Panc1 (cell line): ENCODE data around the gene MOB1B. TPM values are rescaled to one million over a fixed set of nuclear protein-coding genes. Genes with fewer than 3 reads are reported as not detected.

ENCODE experiments used
- ATAC-seq: fragments of 200-7000 bp; cut with Tn5 transposase; 2 replicates; pipeline ENCODE4 v1.9.1; 2020; ENCODE audit warnings: mild to moderate bottlenecking, moderate library complexity
- BruUV-seq: library from RNA; stranded (reverse); fragments of 400-500 nt; replicated peaks from 2 replicates; lab custom pipeline; 2021; lab: Mats Ljungman, UMichigan
- CTCF ChIA-PET: fragments of 300-600 bp; sonication (Branson Sonifier 250); formaldehyde crosslinking; loops from one replicate; lab custom pipeline; 2022; ENCODE audit warnings: antibody characterized with exemption; lab: Charles Lee
- POLR2A ChIA-PET: fragments of 300-600 bp; sonication (Branson Sonifier 250); formaldehyde crosslinking; loops from one replicate; lab custom pipeline; 2022; ENCODE audit warnings: antibody characterized with exemption; lab: Charles Lee
- DNase-seq: peaks from one replicate; pipeline ENCODE4 v3.0.0-alpha.2; 2010; ENCODE audit warnings: low read depth, low spot score
- H3K27ac ChIP-seq: 2 replicates; pipeline ENCODE4 v1.5.1; 2011; ENCODE audit warnings: mild to moderate bottlenecking, low read length, inconsistent platforms
- H3K27me3 ChIP-seq: fragments of 200-500 bp; sonication (Bioruptor generic); 2 replicates; pipeline ENCODE4 v1.6.0; 2014; ENCODE audit warnings: low read length, inconsistent platforms; ENCODE audit not compliant: control insufficient read depth, insufficient read depth
- H3K36me3 ChIP-seq: fragments of 200-500 bp; sonication (Bioruptor generic); 2 replicates; pipeline ENCODE4 v1.5.1; 2014; ENCODE audit warnings: inconsistent platforms, mild to moderate bottlenecking, low read length, moderate library complexity; ENCODE audit not compliant: control insufficient read depth, insufficient read depth
- H3K4me1 ChIP-seq: 2 replicates; pipeline ENCODE4 v1.5.1; 2011; ENCODE audit warnings: inconsistent platforms, mild to moderate bottlenecking, low read length, moderate library complexity; ENCODE audit not compliant: control insufficient read depth, insufficient read depth
- H3K4me3 ChIP-seq, 2 experiments: 2 replicates each; pipeline ENCODE4 v1.5.1; 2011 to 2012; ENCODE audit warnings: low read depth in 2 of 2, low read length in 2 of 2, mild to moderate bottlenecking in 2 of 2, inconsistent platforms in 1 of 2, moderate library complexity in 1 of 2
- H3K9me3 ChIP-seq: fragments of 200-500 bp; sonication (Bioruptor generic); 2 replicates; pipeline ENCODE4 v1.5.1; 2014; ENCODE audit warnings: low read depth, mild to moderate bottlenecking, inconsistent platforms, low read length, moderate library complexity; ENCODE audit not compliant: control insufficient read depth, insufficient read depth
- POLR2AphosphoS5 ChIP-seq: IDR thresholded peaks from 2 replicates; pipeline ENCODE4 v1.6.1; 2012; ENCODE audit warnings: mild to moderate bottlenecking, low read depth, low read length, moderate library complexity
- SIN3A ChIP-seq: IDR thresholded peaks from 2 replicates; pipeline ENCODE4 v1.6.1; 2012; ENCODE audit warnings: low read depth, mild to moderate bottlenecking, low read length, moderate library complexity, borderline replicate concordance; ENCODE audit not compliant: insufficient read depth
- TCF7L2 ChIP-seq: IDR thresholded peaks from 2 replicates; pipeline ENCODE4 v1.6.1; 2011; ENCODE audit warnings: mild to moderate bottlenecking, low read depth, low read length, inconsistent platforms
- in situ Hi-C: cut with HindIII; loops from 2 replicates; pipeline ENCODE4 v1.10.0; 2016; ENCODE audit warnings: low sequenced_read_pairs, low pct_unique_long_range_greater_than_20kb
- intact Hi-C: fragments of 100-400 bp; cut with micrococcal nuclease; formaldehyde crosslinking; loops from one replicate; pipeline ENCODE4 v1.10.0; 2022; ENCODE audit not compliant: unreplicated experiment
- total RNA-seq: library from RNA; stranded (reverse); gene quantifications from one replicate; pipeline ENCODE4 v1.2.1, GENCODE V29; 2021; ENCODE audit not compliant: unreplicated experiment
- TF ChIP-seq, protein P1 (sequence below), 2 experiments: IDR thresholded peaks; 2 replicates each; pipeline ENCODE4 v1.6.1; 2011 to 2012; ENCODE audit warnings: low read depth in 2 of 2, control low read depth in 1 of 2, low read length in 1 of 2, mild to moderate bottlenecking in 1 of 2, moderate library complexity in 1 of 2; ENCODE audit not compliant: insufficient read depth in 1 of 2
- TF ChIP-seq, protein P2 (sequence below): fragments of 450-650 bp; IDR thresholded peaks from 2 replicates; pipeline ENCODE4 v1.5.1; 2017; ENCODE audit warnings: mild to moderate bottlenecking

MOB1B gene
- total RNA-seq, 1 experiment from 2014 or later: 20.1 TPM

DNA sequence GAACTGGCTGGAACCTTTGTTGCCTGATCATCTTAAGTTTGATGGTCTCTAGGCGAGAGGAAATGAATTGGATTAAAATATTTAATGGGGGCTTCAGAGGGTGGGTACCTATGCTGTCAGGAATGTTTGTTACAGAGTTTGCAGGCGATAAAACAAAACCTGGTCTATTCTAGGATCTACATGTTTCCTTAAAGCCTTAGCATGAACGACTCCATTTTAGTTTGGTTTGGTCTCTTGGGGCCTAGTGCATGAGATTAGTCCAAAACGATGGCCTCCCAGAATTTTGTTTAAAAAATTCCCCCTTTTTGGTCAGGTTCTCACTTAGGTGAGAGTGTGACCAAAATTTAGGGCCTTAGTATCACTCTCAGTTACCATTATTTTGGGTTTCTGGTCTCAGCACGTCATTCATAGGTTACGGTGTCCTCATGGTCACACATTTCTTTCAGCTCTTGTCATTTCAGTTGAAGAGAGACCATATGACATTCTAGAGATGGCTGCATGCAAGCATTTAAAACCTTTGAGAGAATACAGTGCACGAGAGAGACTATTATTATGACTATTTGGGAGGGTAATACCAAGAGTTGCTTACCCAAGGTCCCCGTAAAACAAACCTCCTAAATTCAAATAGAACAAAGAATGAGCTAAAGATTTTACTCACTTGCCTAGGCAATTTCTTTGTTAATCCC is 13.8 kb downstream of the MOB1B start:
- ATAC-seq (no peak), DNase-seq (no peak)
- Histone ChIP-seq H3K4me3 (no peak overlapping the region), H3K36me3 (no peaks in the 10 kb centered on the region), H3K9me3 (no peaks in the 10 kb centered on the region), H3K27ac (peak overlapping the region; percentile 63; the same call in 1 of the 2 replicates), H3K27me3 (no peaks in the 10 kb centered on the region), H3K4me1 (peaks cover 17% of the 10 kb centered on the region)
- CTCF ChIA-PET: interaction anchor here (0.7 kb wide), 1 partner anchor 13 kb away, joined by 6 read pairs; no protein-coding TSS in a partner anchor
- POLR2A ChIA-PET: no interaction called here
- in situ Hi-C loops: no loop called here
- TF ChIP-seq POLR2AphosphoS5: no peak
- TF ChIP-seq, protein P1, sequence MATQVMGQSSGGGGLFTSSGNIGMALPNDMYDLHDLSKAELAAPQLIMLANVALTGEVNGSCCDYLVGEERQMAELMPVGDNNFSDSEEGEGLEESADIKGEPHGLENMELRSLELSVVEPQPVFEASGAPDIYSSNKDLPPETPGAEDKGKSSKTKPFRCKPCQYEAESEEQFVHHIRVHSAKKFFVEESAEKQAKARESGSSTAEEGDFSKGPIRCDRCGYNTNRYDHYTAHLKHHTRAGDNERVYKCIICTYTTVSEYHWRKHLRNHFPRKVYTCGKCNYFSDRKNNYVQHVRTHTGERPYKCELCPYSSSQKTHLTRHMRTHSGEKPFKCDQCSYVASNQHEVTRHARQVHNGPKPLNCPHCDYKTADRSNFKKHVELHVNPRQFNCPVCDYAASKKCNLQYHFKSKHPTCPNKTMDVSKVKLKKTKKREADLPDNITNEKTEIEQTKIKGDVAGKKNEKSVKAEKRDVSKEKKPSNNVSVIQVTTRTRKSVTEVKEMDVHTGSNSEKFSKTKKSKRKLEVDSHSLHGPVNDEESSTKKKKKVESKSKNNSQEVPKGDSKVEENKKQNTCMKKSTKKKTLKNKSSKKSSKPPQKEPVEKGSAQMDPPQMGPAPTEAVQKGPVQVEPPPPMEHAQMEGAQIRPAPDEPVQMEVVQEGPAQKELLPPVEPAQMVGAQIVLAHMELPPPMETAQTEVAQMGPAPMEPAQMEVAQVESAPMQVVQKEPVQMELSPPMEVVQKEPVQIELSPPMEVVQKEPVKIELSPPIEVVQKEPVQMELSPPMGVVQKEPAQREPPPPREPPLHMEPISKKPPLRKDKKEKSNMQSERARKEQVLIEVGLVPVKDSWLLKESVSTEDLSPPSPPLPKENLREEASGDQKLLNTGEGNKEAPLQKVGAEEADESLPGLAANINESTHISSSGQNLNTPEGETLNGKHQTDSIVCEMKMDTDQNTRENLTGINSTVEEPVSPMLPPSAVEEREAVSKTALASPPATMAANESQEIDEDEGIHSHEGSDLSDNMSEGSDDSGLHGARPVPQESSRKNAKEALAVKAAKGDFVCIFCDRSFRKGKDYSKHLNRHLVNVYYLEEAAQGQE (IDR thresholded peaks at IDR 0.05; ENCODE audit: insufficient read depth in 1 of 2, low read depth in 2 of 2, low read length in 1 of 2): no peak
- TF ChIP-seq SIN3A: no peak
- TF ChIP-seq TCF7L2: no peak
- TF ChIP-seq, protein P2, sequence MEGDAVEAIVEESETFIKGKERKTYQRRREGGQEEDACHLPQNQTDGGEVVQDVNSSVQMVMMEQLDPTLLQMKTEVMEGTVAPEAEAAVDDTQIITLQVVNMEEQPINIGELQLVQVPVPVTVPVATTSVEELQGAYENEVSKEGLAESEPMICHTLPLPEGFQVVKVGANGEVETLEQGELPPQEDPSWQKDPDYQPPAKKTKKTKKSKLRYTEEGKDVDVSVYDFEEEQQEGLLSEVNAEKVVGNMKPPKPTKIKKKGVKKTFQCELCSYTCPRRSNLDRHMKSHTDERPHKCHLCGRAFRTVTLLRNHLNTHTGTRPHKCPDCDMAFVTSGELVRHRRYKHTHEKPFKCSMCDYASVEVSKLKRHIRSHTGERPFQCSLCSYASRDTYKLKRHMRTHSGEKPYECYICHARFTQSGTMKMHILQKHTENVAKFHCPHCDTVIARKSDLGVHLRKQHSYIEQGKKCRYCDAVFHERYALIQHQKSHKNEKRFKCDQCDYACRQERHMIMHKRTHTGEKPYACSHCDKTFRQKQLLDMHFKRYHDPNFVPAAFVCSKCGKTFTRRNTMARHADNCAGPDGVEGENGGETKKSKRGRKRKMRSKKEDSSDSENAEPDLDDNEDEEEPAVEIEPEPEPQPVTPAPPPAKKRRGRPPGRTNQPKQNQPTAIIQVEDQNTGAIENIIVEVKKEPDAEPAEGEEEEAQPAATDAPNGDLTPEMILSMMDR: no peak
- intact Hi-C loops: no loop called here
- BruUV-seq: no TSS peak

DNA sequence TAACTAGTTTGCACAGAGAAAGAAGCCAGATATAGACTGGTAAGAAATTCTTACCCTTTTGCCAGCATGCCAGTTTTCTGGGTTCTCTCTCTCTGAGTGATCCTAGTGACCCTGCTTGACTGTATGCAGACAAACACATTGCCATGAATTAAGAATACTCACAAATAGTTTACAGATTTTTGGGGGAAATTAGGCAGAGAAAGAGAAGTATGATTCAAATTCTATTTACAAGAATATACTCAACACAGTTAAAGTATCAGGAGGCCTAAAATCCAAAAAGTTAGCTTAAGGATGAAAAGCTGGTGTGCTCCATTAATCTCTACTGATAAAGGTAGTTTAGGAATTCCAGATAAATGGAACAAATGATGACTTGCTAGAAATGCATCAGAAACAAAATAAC is 18.4 kb downstream of the MOB1B start:
- intact Hi-C loops: no loop called here
- TF ChIP-seq POLR2AphosphoS5 (no peak), TCF7L2 (no peak), SIN3A (no peak)
- TF ChIP-seq, protein P2: no peak
- TF ChIP-seq, protein P1 (IDR thresholded peaks at IDR 0.05; ENCODE audit: insufficient read depth in 1 of 2, low read depth in 2 of 2, low read length in 1 of 2): no peak
- H3K36me3 ChIP-seq: no peaks in the 10 kb centered on the region
- CTCF ChIA-PET: no interaction called here
- ATAC-seq (no peak), DNase-seq (no peak)
- POLR2A ChIA-PET: no interaction called here
- H3K27me3 ChIP-seq: no peaks in the 10 kb centered on the region
- in situ Hi-C loops: no loop called here
- peaks cover 2% of the 10 kb centered on the region; the same call in 1 of the 2 replicates for H3K4me1 ChIP-seq
- H3K4me3 ChIP-seq: no peak overlapping the region
- no TSS peak for BruUV-seq
- no peaks in the 10 kb centered on the region for H3K9me3 ChIP-seq
- H3K27ac ChIP-seq: no peak overlapping the region
